ENCODE results near the gene LYVE1. TPM values are rescaled to one million over a fixed set of nuclear protein-coding genes. Genes with fewer than 3 reads are reported as not detected.

The LYVE1 gene
- total RNA-seq, 6 experiments from 2014 or later, result 9.3 to 60.8 (median 28.3) TPM

DNA sequence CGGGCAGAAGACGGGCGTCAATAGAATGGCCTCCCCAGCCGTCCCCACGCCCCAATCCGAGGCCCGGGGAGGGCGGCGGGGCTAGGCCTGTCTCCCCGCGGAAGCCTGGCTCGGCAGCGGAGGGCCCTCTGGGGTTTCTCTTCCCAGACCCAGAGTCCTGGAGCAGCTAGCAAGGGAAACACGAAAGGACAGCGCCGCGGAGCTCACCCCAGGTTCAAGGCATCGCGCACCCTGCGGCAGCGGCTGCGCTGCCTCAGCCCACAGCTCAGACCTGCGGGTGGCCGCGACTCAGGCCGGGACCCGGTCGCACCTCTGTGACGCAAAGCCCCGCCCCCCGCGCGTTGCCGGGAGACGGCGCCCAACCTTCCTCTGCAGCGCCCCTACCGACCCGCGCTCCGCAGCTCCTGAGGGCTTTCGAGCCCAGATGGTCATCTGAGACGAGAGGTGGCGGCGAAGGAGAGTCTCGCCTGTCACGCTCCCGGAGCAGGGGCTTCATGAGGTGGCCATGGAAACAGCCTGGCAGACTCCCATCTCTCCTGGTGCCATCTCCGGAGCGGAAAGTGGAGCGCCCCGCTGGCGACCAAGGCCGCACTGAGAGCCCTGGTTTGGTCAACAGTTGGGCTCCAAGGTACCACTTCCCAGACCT lies 27.4 kb downstream of the LYVE1 start, which contains the start of gene RNF141:
RNF141 (minus strand) TSS at position 273 of the 646 bp plus-strand sequence. CDS start 7,029 bp downstream, outside the sequence.
- Histone ChIP-seq H3K4me3 (peak within 1 kb of the TSS; percentile 68 to 95 (median 94)), H3K27me3 (no peaks in the 10 kb centered on the region), H3K9me3 (no peaks in the 10 kb centered on the region), H3K27ac (peak within 1 kb of the TSS; percentile 68 to 89 (median 88)), H3K36me3 (no peaks in the 10 kb centered on the region), H3K4me1 (peaks cover 0 to 5% (median 2%) of the 10 kb centered on the region in 4 donors)
- ATAC-seq, result peak; percentile 99
- intact Hi-C loops (cut with DNase I), result no loop called here
- TF ChIP-seq, protein P1, sequence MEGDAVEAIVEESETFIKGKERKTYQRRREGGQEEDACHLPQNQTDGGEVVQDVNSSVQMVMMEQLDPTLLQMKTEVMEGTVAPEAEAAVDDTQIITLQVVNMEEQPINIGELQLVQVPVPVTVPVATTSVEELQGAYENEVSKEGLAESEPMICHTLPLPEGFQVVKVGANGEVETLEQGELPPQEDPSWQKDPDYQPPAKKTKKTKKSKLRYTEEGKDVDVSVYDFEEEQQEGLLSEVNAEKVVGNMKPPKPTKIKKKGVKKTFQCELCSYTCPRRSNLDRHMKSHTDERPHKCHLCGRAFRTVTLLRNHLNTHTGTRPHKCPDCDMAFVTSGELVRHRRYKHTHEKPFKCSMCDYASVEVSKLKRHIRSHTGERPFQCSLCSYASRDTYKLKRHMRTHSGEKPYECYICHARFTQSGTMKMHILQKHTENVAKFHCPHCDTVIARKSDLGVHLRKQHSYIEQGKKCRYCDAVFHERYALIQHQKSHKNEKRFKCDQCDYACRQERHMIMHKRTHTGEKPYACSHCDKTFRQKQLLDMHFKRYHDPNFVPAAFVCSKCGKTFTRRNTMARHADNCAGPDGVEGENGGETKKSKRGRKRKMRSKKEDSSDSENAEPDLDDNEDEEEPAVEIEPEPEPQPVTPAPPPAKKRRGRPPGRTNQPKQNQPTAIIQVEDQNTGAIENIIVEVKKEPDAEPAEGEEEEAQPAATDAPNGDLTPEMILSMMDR (IDR thresholded peaks at IDR 0.05), result peak; percentile 79 to 92 (median 86)
- peak; percentile 93 for TF ChIP-seq POLR2A (IDR thresholded peaks at IDR 0.05)
- 1% methylated on average over 9 of the region's 54 CpGs for WGBS (ENCODE audit: insufficient coverage, low coverage, low lambda C conversion rate, missing lambda C conversion rate)
- DNase-seq, result peak; percentile 97

GRCh38 chr11:10540546-10540914 lies 27.9 kb downstream of the LYVE1 start:
- peak; percentile 65 to 77 (median 73) for DNase-seq
- H3K4me1 ChIP-seq, result peaks cover 0 to 5% (median 2%) of the 10 kb centered on the region in 4 donors
- peak; percentile 73 to 75 (median 74) for ATAC-seq
- intact Hi-C loops (cut with DNase I), result no loop called here
- no peaks in the 10 kb centered on the region for H3K27me3 ChIP-seq
- peak overlapping the region; percentile 68 to 95 (median 94) for H3K4me3 ChIP-seq
- H3K9me3 ChIP-seq, result no peaks in the 10 kb centered on the region
- no peak for TF ChIP-seq POLR2A (IDR thresholded peaks at IDR 0.05)
- TF ChIP-seq, protein P1 (IDR thresholded peaks at IDR 0.05), result no peak
- no peaks in the 10 kb centered on the region for H3K36me3 ChIP-seq
- WGBS (ENCODE audit: insufficient coverage, low coverage, low lambda C conversion rate, missing lambda C conversion rate), result 0% methylated on average over 9 of the region's 25 CpGs
- H3K27ac ChIP-seq, result peak overlapping the region; percentile 68 to 89 (median 88)

GRCh38 chr11:10539339-10539738 lies 29.1 kb downstream of the LYVE1 start:
- H3K4me3 ChIP-seq, result no peak overlapping the region
- no peaks in the 10 kb centered on the region for H3K27me3 ChIP-seq
- ATAC-seq (no peak), DNase-seq (no peak)
- intact Hi-C loops (cut with DNase I), result no loop called here
- TF ChIP-seq POLR2A (IDR thresholded peaks at IDR 0.05), result no peak
- TF ChIP-seq, protein P1 (IDR thresholded peaks at IDR 0.05), result no peak
- H3K36me3 ChIP-seq, result no peaks in the 10 kb centered on the region
- H3K4me1 ChIP-seq, result peaks cover 0 to 5% (median 2%) of the 10 kb centered on the region in 4 donors
- no peaks in the 10 kb centered on the region for H3K9me3 ChIP-seq
- H3K27ac ChIP-seq, result no peak overlapping the region

DNA sequence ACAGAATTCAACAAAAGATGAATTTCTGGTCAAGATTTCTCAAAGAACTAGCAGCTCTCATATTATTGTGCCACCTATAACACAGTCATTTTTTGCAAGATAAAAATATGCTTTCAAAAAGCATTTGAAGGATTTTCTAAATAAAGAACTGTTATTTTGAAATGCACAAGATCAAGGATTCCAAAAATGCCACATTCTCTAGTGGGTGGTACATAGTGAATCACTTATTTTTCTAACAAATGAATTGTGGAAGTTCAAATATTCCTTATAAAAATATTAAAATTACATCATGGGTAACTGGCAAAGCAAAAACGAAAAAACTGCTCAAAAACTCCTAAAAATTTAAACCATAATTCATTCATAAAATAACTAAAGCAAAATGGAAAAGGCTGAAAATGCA lies 29.5 kb downstream of the LYVE1 start:
- Histone ChIP-seq H3K36me3 (no peaks in the 10 kb centered on the region), H3K4me1 (peaks cover 0 to 5% (median 2%) of the 10 kb centered on the region in 4 donors), H3K9me3 (no peaks in the 10 kb centered on the region), H3K27ac (no peak overlapping the region), H3K27me3 (no peaks in the 10 kb centered on the region), H3K4me3 (no peak overlapping the region)
- intact Hi-C loops (cut with DNase I), result no loop called here
- TF ChIP-seq, protein P1 (IDR thresholded peaks at IDR 0.05), result no peak
- TF ChIP-seq POLR2A (IDR thresholded peaks at IDR 0.05), result no peak
- no peak for DNase-seq
- 75% methylated on average over 1 of the region's 1 CpG for WGBS (ENCODE audit: insufficient coverage, low coverage, low lambda C conversion rate, missing lambda C conversion rate)
- no peak for ATAC-seq
